ENCODE results near the gene ADAMTS16. TPM values are rescaled to one million over a fixed set of nuclear protein-coding genes. Genes with fewer than 3 reads are reported as not detected.

ADAMTS16 gene
- total RNA-seq, 1 experiment from 2014 or later, result 0.11 TPM

DNA sequence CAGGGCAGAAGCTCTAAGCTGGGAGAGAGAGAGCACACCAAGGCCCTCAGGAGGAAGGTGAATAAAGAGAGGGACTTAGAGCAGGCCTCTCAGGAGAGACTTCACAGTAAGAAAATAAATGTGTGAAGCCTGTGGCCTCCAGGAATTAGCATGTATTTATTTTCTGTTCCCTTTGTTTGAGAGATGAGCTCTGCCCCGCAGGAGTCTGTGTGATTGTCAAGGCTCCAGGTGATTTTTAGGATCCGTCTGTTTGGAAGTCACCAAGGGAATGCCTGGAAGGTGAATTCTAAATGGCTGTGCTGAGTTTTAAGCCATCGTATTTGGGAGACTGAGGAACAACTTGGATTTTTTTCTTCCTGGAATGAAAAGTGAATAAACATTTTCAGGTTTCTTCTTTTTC, 174.0 kb downstream of the ADAMTS16 start:
- no peaks in the 10 kb centered on the region for H3K9me3 Mint-ChIP-seq (ENCODE audit: unreplicated experiment)
- POLR2A ChIA-PET, result no interaction called here
- no peak overlapping the region for H3K27ac Mint-ChIP-seq (ENCODE audit: unreplicated experiment)
- no peak for DNase-seq
- no peak overlapping the region for H3K4me3 ChIP-seq (ENCODE audit: low read depth, low read length)
- H3K4me3 Mint-ChIP-seq (ENCODE audit: unreplicated experiment), result no peak overlapping the region
- H3K4me1 ChIP-seq, result peaks cover 10% of the 10 kb centered on the region
- no TSS peak for BruUV-seq (replicated peaks)
- CTCF ChIA-PET, result interaction anchor here (0.6 kb wide), 1 partner anchor 180 kb away, joined by 3 read pairs; no protein-coding TSS in a partner anchor
- H3K27me3 ChIP-seq (replicated peaks; ENCODE audit: control insufficient read depth, insufficient read depth, low read length), result no peaks in the 10 kb centered on the region
- intact Hi-C loops (cut with micrococcal nuclease; ENCODE audit: unreplicated experiment), result no loop called here
- H3K27me3 Mint-ChIP-seq (ENCODE audit: insufficient read depth, unreplicated experiment), result no peaks in the 10 kb centered on the region
- H3K36me3 Mint-ChIP-seq (ENCODE audit: insufficient read depth, unreplicated experiment), result no peaks in the 10 kb centered on the region
- no peaks in the 10 kb centered on the region for H3K36me3 ChIP-seq (ENCODE audit: control insufficient read depth, insufficient read depth, low read length)
- no peaks in the 10 kb centered on the region for H3K9me3 ChIP-seq
- H3K4me1 Mint-ChIP-seq (ENCODE audit: low read depth, unreplicated experiment), result peaks cover 12% of the 10 kb centered on the region
- TF ChIP-seq, protein P1, sequence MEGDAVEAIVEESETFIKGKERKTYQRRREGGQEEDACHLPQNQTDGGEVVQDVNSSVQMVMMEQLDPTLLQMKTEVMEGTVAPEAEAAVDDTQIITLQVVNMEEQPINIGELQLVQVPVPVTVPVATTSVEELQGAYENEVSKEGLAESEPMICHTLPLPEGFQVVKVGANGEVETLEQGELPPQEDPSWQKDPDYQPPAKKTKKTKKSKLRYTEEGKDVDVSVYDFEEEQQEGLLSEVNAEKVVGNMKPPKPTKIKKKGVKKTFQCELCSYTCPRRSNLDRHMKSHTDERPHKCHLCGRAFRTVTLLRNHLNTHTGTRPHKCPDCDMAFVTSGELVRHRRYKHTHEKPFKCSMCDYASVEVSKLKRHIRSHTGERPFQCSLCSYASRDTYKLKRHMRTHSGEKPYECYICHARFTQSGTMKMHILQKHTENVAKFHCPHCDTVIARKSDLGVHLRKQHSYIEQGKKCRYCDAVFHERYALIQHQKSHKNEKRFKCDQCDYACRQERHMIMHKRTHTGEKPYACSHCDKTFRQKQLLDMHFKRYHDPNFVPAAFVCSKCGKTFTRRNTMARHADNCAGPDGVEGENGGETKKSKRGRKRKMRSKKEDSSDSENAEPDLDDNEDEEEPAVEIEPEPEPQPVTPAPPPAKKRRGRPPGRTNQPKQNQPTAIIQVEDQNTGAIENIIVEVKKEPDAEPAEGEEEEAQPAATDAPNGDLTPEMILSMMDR (IDR thresholded peaks at IDR 0.05; ENCODE audit: insufficient read depth in 1 of 2, low read depth in 1 of 2, low read length in 1 of 2, severe bottlenecking in 1 of 2, unreplicated experiment in 1 of 2), result no peak

DNA sequence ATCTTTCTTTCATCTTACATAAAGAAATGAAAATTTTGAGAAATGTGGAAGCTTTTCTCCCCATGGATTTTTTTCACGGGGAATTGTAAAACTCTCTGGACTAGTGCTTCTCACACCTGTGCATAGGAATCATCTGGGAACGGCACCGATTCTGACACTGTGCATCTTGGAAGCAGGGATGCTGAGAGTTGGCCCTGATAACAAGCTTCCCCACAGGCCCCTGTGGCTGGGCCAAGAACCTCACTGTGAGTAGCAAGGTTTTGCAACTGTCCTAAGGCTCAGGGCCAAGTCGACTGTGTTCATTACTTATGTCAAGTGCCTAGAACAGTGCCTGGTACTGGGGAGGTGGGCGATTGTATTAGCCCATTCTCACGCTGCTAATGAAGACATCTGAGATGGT, 174.5 kb downstream of the ADAMTS16 start:
- no TSS peak for BruUV-seq (replicated peaks)
- Histone ChIP-seq H3K4me1 (peaks cover 5% of the 10 kb centered on the region), H3K36me3 (ENCODE audit: control insufficient read depth, insufficient read depth, low read length) (no peaks in the 10 kb centered on the region), H3K4me3 (ENCODE audit: low read depth, low read length) (no peak overlapping the region), H3K9me3 (no peaks in the 10 kb centered on the region), H3K27me3 (replicated peaks; ENCODE audit: control insufficient read depth, insufficient read depth, low read length) (no peaks in the 10 kb centered on the region)
- Mint-ChIP-seq H3K36me3 (ENCODE audit: insufficient read depth, unreplicated experiment) (no peaks in the 10 kb centered on the region), H3K27me3 (ENCODE audit: insufficient read depth, unreplicated experiment) (no peaks in the 10 kb centered on the region), H3K27ac (ENCODE audit: unreplicated experiment) (no peak overlapping the region), H3K4me3 (ENCODE audit: unreplicated experiment) (no peak overlapping the region), H3K4me1 (ENCODE audit: low read depth, unreplicated experiment) (peaks cover 8% of the 10 kb centered on the region), H3K9me3 (ENCODE audit: unreplicated experiment) (no peaks in the 10 kb centered on the region)
- ChIA-PET POLR2A (no interaction called here), CTCF (interaction anchor here (0.6 kb wide), 1 partner anchor 180 kb away, joined by 3 read pairs; no protein-coding TSS in a partner anchor)
- TF ChIP-seq, protein P1 (IDR thresholded peaks at IDR 0.05; ENCODE audit: insufficient read depth in 1 of 2, low read depth in 1 of 2, low read length in 1 of 2, severe bottlenecking in 1 of 2, unreplicated experiment in 1 of 2), result no peak
- intact Hi-C loops (cut with micrococcal nuclease; ENCODE audit: unreplicated experiment), result no loop called here
- DNase-seq, result no peak

DNA sequence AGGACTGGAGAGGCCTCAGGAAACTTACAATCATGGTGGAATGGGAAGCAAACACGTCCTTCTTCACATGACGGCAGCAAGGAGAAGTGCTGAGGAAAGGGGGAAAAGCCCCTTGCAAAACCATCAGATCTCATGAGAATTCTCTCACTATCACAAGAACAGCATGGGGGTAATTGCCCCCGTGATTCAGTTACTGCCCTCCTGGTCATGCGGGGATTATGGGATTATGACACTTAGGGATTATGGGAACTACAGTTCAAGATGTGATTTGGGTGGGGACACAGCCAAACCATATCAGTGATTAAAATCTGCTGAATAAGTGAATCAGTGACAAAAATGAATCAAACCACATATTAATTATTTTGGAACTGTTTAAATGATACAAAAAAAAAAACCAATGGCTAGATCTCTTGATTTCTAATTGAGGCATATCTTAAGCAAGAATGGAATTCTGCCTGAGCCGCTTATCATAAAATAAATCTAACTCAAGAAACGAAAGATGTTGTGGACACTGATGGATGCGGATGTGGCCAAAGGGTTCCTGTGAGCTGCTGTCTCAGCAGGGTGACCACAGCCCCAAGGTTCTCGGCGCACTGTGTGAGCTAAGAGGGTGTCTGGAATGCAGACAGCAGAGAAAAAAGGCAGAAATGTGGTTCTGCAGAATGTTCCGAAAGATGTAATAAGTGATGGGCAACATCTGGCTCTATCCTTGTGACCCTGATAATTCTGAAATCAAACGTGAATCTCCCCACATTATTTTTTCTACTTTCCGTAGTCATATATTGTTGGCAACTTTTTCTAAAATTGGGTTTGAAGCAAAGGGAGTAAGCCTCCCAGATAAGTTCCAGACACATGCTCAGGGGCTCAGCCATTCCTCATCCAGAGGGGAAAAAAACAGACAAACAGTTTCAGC, 175.2 kb downstream of the ADAMTS16 start:
- Mint-ChIP-seq H3K36me3 (ENCODE audit: insufficient read depth, unreplicated experiment) (no peaks in the 10 kb centered on the region), H3K4me3 (ENCODE audit: unreplicated experiment) (no peak overlapping the region), H3K4me1 (ENCODE audit: low read depth, unreplicated experiment) (peaks cover under 1% of the 10 kb centered on the region), H3K27ac (ENCODE audit: unreplicated experiment) (no peak overlapping the region), H3K9me3 (ENCODE audit: unreplicated experiment) (no peaks in the 10 kb centered on the region), H3K27me3 (ENCODE audit: insufficient read depth, unreplicated experiment) (no peaks in the 10 kb centered on the region)
- TF ChIP-seq, protein P1 (IDR thresholded peaks at IDR 0.05; ENCODE audit: insufficient read depth in 1 of 2, low read depth in 1 of 2, low read length in 1 of 2, severe bottlenecking in 1 of 2, unreplicated experiment in 1 of 2), result no peak
- no peak for DNase-seq
- Histone ChIP-seq H3K9me3 (no peaks in the 10 kb centered on the region), H3K4me3 (ENCODE audit: low read depth, low read length) (no peak overlapping the region), H3K36me3 (ENCODE audit: control insufficient read depth, insufficient read depth, low read length) (no peaks in the 10 kb centered on the region), H3K27me3 (replicated peaks; ENCODE audit: control insufficient read depth, insufficient read depth, low read length) (no peaks in the 10 kb centered on the region), H3K4me1 (no peaks in the 10 kb centered on the region)
- POLR2A ChIA-PET, result no interaction called here
- intact Hi-C loops (cut with micrococcal nuclease; ENCODE audit: unreplicated experiment), result no loop called here
- BruUV-seq (replicated peaks), result no TSS peak
- CTCF ChIA-PET, result no interaction called here

Data from Caco-2 (cell line).